Measurements from ENCODE around the gene QKI.

DNA sequence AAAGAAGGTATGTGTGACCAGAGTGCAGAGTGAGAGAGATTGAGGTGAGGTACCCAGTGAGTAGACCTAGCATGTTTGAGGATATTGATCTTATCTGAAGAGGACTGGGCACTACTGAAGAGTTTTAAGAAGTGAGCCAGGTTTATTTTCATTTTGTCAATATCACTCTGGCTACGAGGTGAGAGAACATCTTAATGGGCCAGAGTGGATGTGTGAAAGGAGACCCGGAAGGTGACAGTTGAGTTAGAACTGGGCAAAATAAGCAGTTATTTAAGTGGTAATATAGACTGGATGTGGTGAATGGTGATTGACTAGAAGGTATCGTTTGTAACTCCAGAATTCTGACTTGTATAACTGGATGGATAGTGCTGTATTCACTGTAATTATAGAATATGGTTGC lies 134.1 kb downstream of the QKI start:
- TF ChIP-seq POLR2A (IDR thresholded peaks at IDR 0.05) (no peak), POLR2AphosphoS5 (IDR thresholded peaks at IDR 0.05) (no peak)
- TF ChIP-seq, protein P1, sequence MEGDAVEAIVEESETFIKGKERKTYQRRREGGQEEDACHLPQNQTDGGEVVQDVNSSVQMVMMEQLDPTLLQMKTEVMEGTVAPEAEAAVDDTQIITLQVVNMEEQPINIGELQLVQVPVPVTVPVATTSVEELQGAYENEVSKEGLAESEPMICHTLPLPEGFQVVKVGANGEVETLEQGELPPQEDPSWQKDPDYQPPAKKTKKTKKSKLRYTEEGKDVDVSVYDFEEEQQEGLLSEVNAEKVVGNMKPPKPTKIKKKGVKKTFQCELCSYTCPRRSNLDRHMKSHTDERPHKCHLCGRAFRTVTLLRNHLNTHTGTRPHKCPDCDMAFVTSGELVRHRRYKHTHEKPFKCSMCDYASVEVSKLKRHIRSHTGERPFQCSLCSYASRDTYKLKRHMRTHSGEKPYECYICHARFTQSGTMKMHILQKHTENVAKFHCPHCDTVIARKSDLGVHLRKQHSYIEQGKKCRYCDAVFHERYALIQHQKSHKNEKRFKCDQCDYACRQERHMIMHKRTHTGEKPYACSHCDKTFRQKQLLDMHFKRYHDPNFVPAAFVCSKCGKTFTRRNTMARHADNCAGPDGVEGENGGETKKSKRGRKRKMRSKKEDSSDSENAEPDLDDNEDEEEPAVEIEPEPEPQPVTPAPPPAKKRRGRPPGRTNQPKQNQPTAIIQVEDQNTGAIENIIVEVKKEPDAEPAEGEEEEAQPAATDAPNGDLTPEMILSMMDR (IDR thresholded peaks at IDR 0.05), result no peak

All from prostate gland (tissue), 2 donors.